HEK293 (cell line): ENCODE measurements around the gene ATPAF2.

ENCODE experiments used
- CTCF ChIA-PET: fragments of 350-600 bp; formaldehyde crosslinking; extraction: SDS; loops from one replicate; lab custom pipeline; 2021; ENCODE audit warnings: antibody characterized with exemption; lab: Yijun Ruan, JAX
- POLR2A ChIA-PET: fragments of 300-600 bp; formaldehyde crosslinking; extraction: SDS; loops from one replicate; lab custom pipeline; 2020; ENCODE audit warnings: antibody characterized with exemption, inconsistent platforms; lab: Yijun Ruan, JAX
- H3K27ac ChIP-seq: fragments of 200-500 bp; sonication (Bioruptor generic); 2 replicates; pipeline ENCODE4 v1.5.1; 2014; ENCODE audit warnings: low read depth, low read length, control low read depth, inconsistent platforms; ENCODE audit errors: extremely low read depth
- H3K36me3 ChIP-seq, 2 experiments: fragments of 200-500 bp in 1 of 2; sonication (Bioruptor generic) in 1 of 2; 1 replicate in 1 of 2; 2 replicates in 1 of 2; pipeline ENCODE4 v1.5.1; 2014 to 2017; ENCODE audit warnings: inconsistent platforms in 2 of 2, low read length in 2 of 2; ENCODE audit not compliant: control insufficient read depth in 2 of 2, insufficient read depth in 1 of 2
- H3K4me1 ChIP-seq: fragments of 200-500 bp; sonication (Bioruptor generic); 2 replicates; pipeline ENCODE4 v1.5.1; 2014; ENCODE audit warnings: mild to moderate bottlenecking, low read length, inconsistent platforms; ENCODE audit not compliant: control insufficient read depth, insufficient read depth
- H3K4me3 ChIP-seq: 2 replicates; pipeline ENCODE4 v1.5.1; 2011; ENCODE audit warnings: low read depth, mild to moderate bottlenecking, control low read depth, low read length, moderate library complexity
- H3K9me3 ChIP-seq: fragments of 200-500 bp; sonication (Bioruptor generic); 2 replicates; pipeline ENCODE4 v1.5.1; 2014; ENCODE audit warnings: low read depth, low read length, inconsistent platforms; ENCODE audit not compliant: control insufficient read depth, insufficient read depth
- EGR2 ChIP-seq: fragments of 450-650 bp; formaldehyde crosslinking; IDR thresholded peaks from 2 replicates; pipeline ENCODE4 v1.5.1; 2016; ENCODE audit warnings: low read depth, missing biosample characterization, missing genetic modification characterization
- GLIS1 ChIP-seq: fragments of 450-650 bp; formaldehyde crosslinking; IDR thresholded peaks from 2 replicates; pipeline ENCODE4 v1.5.1; 2016; ENCODE audit warnings: missing biosample characterization, missing genetic modification characterization
- KLF8 ChIP-seq: fragments of 450-650 bp; formaldehyde crosslinking; IDR thresholded peaks from 2 replicates; pipeline ENCODE4 v1.5.1; 2016; ENCODE audit warnings: missing biosample characterization, missing genetic modification characterization
- KLF9 ChIP-seq: fragments of 450-650 bp; formaldehyde crosslinking; IDR thresholded peaks from 2 replicates; pipeline ENCODE4 v1.5.1; 2016; ENCODE audit warnings: missing biosample characterization, missing genetic modification characterization, low read depth
- MYNN ChIP-seq: fragments of 450-650 bp; formaldehyde crosslinking; IDR thresholded peaks from 2 replicates; pipeline ENCODE4 v1.5.1; 2016; ENCODE audit warnings: missing biosample characterization, missing genetic modification characterization, borderline replicate concordance
- PRDM2 ChIP-seq: fragments of 450-650 bp; formaldehyde crosslinking; IDR thresholded peaks from 2 replicates; pipeline ENCODE4 v1.5.1; 2016; ENCODE audit warnings: missing biosample characterization, missing genetic modification characterization, borderline replicate concordance
- SP2 ChIP-seq: fragments of 450-650 bp; formaldehyde crosslinking; IDR thresholded peaks from 2 replicates; pipeline ENCODE4 v1.5.1; 2016; ENCODE audit warnings: missing biosample characterization, missing genetic modification characterization
- SP3 ChIP-seq: fragments of 450-650 bp; formaldehyde crosslinking; IDR thresholded peaks from 2 replicates; pipeline ENCODE4 v1.5.1; 2016; ENCODE audit warnings: missing biosample characterization, missing genetic modification characterization
- WT1 ChIP-seq: fragments of 450-650 bp; formaldehyde crosslinking; IDR thresholded peaks from 2 replicates; pipeline ENCODE4 v1.5.1; 2016; ENCODE audit warnings: missing biosample characterization, missing genetic modification characterization
- ZBTB17 ChIP-seq: fragments of 450-650 bp; formaldehyde crosslinking; IDR thresholded peaks from 2 replicates; pipeline ENCODE4 v1.5.1; 2016; ENCODE audit warnings: missing biosample characterization, missing genetic modification characterization
- ZBTB7A ChIP-seq: fragments of 450-650 bp; formaldehyde crosslinking; IDR thresholded peaks from 2 replicates; pipeline ENCODE4 v1.5.1; 2016; ENCODE audit warnings: low read depth, missing biosample characterization, missing genetic modification characterization
- ZBTB8A ChIP-seq: fragments of 450-650 bp; formaldehyde crosslinking; IDR thresholded peaks from 2 replicates; pipeline ENCODE4 v1.5.1; 2016; ENCODE audit warnings: missing biosample characterization, missing genetic modification characterization
- ZIC2 ChIP-seq: fragments of 450-650 bp; formaldehyde crosslinking; IDR thresholded peaks from 2 replicates; pipeline ENCODE4 v1.5.1; 2016; ENCODE audit warnings: missing biosample characterization, missing genetic modification characterization
- ZNF132 ChIP-seq: fragments of 450-650 bp; formaldehyde crosslinking; IDR thresholded peaks from 2 replicates; pipeline ENCODE4 v1.5.1; 2017; ENCODE audit warnings: missing biosample characterization, missing genetic modification characterization, borderline replicate concordance
- ZNF416 ChIP-seq: fragments of 450-650 bp; formaldehyde crosslinking; IDR thresholded peaks from 2 replicates; pipeline ENCODE4 v1.5.1; 2016; ENCODE audit warnings: missing biosample characterization, missing genetic modification characterization
- ZNF518A ChIP-seq: fragments of 450-650 bp; formaldehyde crosslinking; conservative IDR thresholded peaks from 2 replicates; pipeline ENCODE4 v1.5.1; 2016; ENCODE audit warnings: low read depth, missing biosample characterization, missing genetic modification characterization
- ZNF548 ChIP-seq: fragments of 450-650 bp; formaldehyde crosslinking; IDR thresholded peaks from 2 replicates; pipeline ENCODE4 v1.5.1; 2016; ENCODE audit warnings: missing biosample characterization, missing genetic modification characterization
- ZNF561 ChIP-seq: fragments of 450-650 bp; IDR thresholded peaks from 2 replicates; pipeline ENCODE4 v1.5.1; 2018; ENCODE audit warnings: missing biosample characterization, missing genetic modification characterization, borderline replicate concordance
- ZNF660 ChIP-seq: fragments of 450-650 bp; IDR thresholded peaks from 2 replicates; pipeline ENCODE4 v1.5.1; 2018; ENCODE audit warnings: missing biosample characterization, mild to moderate bottlenecking, missing genetic modification characterization
- ZSCAN30 ChIP-seq: fragments of 450-650 bp; IDR thresholded peaks from 2 replicates; pipeline ENCODE4 v1.5.1; 2018; ENCODE audit warnings: missing biosample characterization, mild to moderate bottlenecking, missing genetic modification characterization, moderate library complexity
- TF ChIP-seq, protein P1 (sequence below): fragments of 450-650 bp; formaldehyde crosslinking; IDR thresholded peaks from 2 replicates; pipeline ENCODE4 v1.5.1; 2017; ENCODE audit warnings: missing biosample characterization, mild to moderate bottlenecking, missing genetic modification characterization, moderate library complexity

The ATPAF2 gene

GRCh38 chr17:17972126-17972951 is 66.6 kb downstream of the ATPAF2 start, which contains the start of the genes DRC3 and TOM1L2 (continued):
- TF ChIP-seq WT1 (tag by site-specific recombination), result peak; percentile 57; the same call in 1 of the 2 replicates
- no peak for TF ChIP-seq ZNF132 (tag by site-specific recombination)
- TF ChIP-seq ZBTB17 (tag by site-specific recombination), result peak; percentile 81
- TF ChIP-seq ZBTB7A (tag by site-specific recombination), result 0 out of 2 replicates have a peak, but pooled peaks have one; percentile 62
- TF ChIP-seq ZNF660 (tag by site-specific recombination), result 0 out of 2 replicates have a peak, but pooled peaks have one; percentile 55
- peak; percentile 92 for TF ChIP-seq MYNN
- peak; percentile 66; the same call in 1 of the 2 replicates for TF ChIP-seq ZSCAN30 (tag by site-specific recombination)
- TF ChIP-seq EGR2 (tag by site-specific recombination), result peak; percentile 50; the same call in 1 of the 2 replicates
- peak; percentile 64 for TF ChIP-seq KLF8
- peak; percentile 82 for TF ChIP-seq ZNF518A
- TF ChIP-seq SP3 (tag by site-specific recombination), result peak; percentile 99
- peak; percentile 76; the same call in 1 of the 2 replicates for TF ChIP-seq ZNF561 (tag by site-specific recombination)

DNA sequence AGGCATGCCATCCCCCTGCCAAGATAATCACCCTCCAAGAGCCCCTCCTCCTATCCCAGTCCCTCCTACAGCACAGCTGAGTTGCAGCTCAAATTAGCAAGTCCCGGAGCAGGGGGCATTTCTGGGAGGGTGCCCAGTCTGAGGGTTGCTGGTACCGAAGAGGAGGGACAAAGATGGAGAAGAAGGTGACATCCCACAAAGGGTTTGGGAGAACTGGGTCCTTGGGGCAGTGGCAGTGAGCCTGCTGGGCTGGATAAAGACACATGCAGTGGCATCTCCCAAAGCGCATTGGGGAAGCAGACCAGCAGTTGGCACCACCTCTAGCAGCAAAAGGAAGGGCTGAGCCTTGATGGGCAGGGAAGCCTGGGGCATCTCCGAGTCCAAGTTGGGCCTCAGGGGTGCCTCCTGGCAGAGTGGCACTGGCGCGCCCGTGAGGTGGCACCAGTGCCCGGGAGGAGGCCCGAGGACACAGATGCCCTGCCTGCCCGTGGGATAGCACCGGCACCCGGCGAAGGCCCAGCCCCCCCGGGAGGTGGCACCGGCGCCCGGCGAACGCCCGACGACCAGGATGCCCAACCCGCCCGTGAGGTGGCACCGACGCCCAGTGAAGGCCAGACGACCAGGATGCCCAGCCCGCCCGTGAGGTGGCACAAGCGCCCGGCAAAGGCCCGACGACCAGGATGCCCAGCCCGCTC is 67.4 kb downstream of the ATPAF2 start:
- Histone ChIP-seq H3K9me3 (no peaks in the 10 kb centered on the region), H3K36me3 (no peaks in the 10 kb centered on the region), H3K4me3 (peak overlapping the region; percentile 82), H3K4me1 (peaks cover 17% of the 10 kb centered on the region), H3K27ac (no peak overlapping the region)
- ChIA-PET POLR2A (interaction anchor here (0.9 to 2.1 kb wide), 20 partner anchors 9 to 212 kb away, joined by 3 to 26 read pairs (median 8); partner anchors contain the start of gene ALKBH5), CTCF (interaction anchor here (1.0 to 3.1 kb wide), 5 partner anchors 11 to 134 kb away, joined by 4 to 23 read pairs (median 5); no protein-coding TSS in a partner anchor)
- peak; percentile 45; the same call in 1 of the 2 replicates for TF ChIP-seq GLIS1 (tag by site-specific recombination)
- no peak; the same call in 1 of the 2 replicates for TF ChIP-seq KLF9 (tag by site-specific recombination)
- TF ChIP-seq ZNF416 (tag by site-specific recombination), result no peak
- peak; percentile 88 for TF ChIP-seq ZIC2 (tag by site-specific recombination)
- TF ChIP-seq, protein P1, sequence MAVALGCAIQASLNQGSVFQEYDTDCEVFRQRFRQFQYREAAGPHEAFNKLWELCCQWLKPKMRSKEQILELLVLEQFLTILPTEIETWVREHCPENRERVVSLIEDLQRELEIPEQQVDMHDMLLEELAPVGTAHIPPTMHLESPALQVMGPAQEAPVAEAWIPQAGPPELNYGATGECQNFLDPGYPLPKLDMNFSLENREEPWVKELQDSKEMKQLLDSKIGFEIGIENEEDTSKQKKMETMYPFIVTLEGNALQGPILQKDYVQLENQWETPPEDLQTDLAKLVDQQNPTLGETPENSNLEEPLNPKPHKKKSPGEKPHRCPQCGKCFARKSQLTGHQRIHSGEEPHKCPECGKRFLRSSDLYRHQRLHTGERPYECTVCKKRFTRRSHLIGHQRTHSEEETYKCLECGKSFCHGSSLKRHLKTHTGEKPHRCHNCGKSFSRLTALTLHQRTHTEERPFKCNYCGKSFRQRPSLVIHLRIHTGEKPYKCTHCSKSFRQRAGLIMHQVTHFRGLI (tag by site-specific recombination), result peak; percentile 56; the same call in 1 of the 2 replicates
- TF ChIP-seq SP2 (tag by site-specific recombination), result peak; percentile 70
- peak; percentile 92 for TF ChIP-seq ZBTB8A (tag by site-specific recombination)
- peak; percentile 52; the same call in 1 of the 2 replicates for TF ChIP-seq SP3 (tag by site-specific recombination)
- peak; percentile 46; the same call in 1 of the 2 replicates for TF ChIP-seq PRDM2 (tag by site-specific recombination)
- TF ChIP-seq ZNF548 (tag by site-specific recombination), result no peak
- peak; percentile 83; the same call in 1 of the 2 replicates for TF ChIP-seq WT1 (tag by site-specific recombination)
